Hepatocyte (in vitro differentiated cells): Measurements from ENCODE around the gene ZNF446. TPM values are rescaled to one million over a fixed set of nuclear protein-coding genes. Genes with fewer than 3 reads are reported as not detected.
A peak's percentile ranks its signal among the peaks of the same experiment; 100 is the strongest.

Source experiments
- DNase-seq: peaks from one replicate; pipeline ENCODE4 v3.0.0-alpha.2; 2016; ENCODE audit warnings: low spot score
- H2AFZ ChIP-seq: fragments of 200-600 bp; sonication (generic); 2 replicates; pipeline ENCODE4 v1.6.0; 2016; ENCODE audit warnings: antibody characterized with exemption, mild to moderate bottlenecking
- H3K27ac ChIP-seq: fragments of 200-600 bp; sonication (generic); 2 replicates; pipeline ENCODE4 v1.5.1; 2016; ENCODE audit warnings: mild to moderate bottlenecking
- H3K27me3 ChIP-seq: fragments of 200-600 bp; sonication (generic); 2 replicates; pipeline ENCODE4 v1.6.1; 2016
- H3K36me3 ChIP-seq: fragments of 200-600 bp; sonication (generic); replicated peaks from 2 replicates; pipeline ENCODE4 v1.5.1; 2016; ENCODE audit warnings: low read depth; ENCODE audit not compliant: insufficient read depth
- H3K4me1 ChIP-seq: fragments of 200-600 bp; sonication (generic); 2 replicates; pipeline ENCODE4 v1.5.1; 2016; ENCODE audit warnings: mild to moderate bottlenecking, moderate library complexity; ENCODE audit not compliant: insufficient read depth
- H3K4me2 ChIP-seq: fragments of 200-600 bp; sonication (generic); 2 replicates; pipeline ENCODE4 v1.6.0; 2016
- H3K4me3 ChIP-seq: fragments of 200-600 bp; sonication (generic); 2 replicates; pipeline ENCODE4 v1.5.1; 2016; ENCODE audit warnings: mild to moderate bottlenecking
- H3K79me2 ChIP-seq: fragments of 200-600 bp; sonication (generic); 2 replicates; pipeline ENCODE4 v1.6.0; 2017; ENCODE audit warnings: mild to moderate bottlenecking
- H3K9me2 ChIP-seq: fragments of 200-600 bp; sonication (generic); replicated peaks from 2 replicates; pipeline ENCODE4 v1.6.0; 2017; ENCODE audit warnings: mild to moderate bottlenecking; ENCODE audit not compliant: insufficient read depth
- H3K9me3 ChIP-seq: fragments of 200-600 bp; sonication (generic); 2 replicates; pipeline ENCODE4 v1.5.1; 2016; ENCODE audit warnings: low read depth, mild to moderate bottlenecking
- H4K20me1 ChIP-seq: fragments of 200-600 bp; sonication (generic); 2 replicates; pipeline ENCODE4 v1.6.0; 2016; ENCODE audit warnings: mild to moderate bottlenecking; ENCODE audit not compliant: insufficient read depth, poor library complexity, severe bottlenecking
- EZH2 ChIP-seq: fragments of 200-600 bp; sonication (generic); IDR thresholded peaks from 2 replicates; pipeline ENCODE4 v1.6.1; 2016; ENCODE audit warnings: antibody characterized with exemption, mild to moderate bottlenecking, borderline replicate concordance
- EZH2phosphoT487 ChIP-seq: fragments of 200-600 bp; sonication (generic); IDR thresholded peaks from one replicate; pipeline ENCODE4 v1.6.1; 2018; ENCODE audit warnings: antibody characterized with exemption, mild to moderate bottlenecking, low read depth, moderate library complexity; ENCODE audit not compliant: unreplicated experiment, severe bottlenecking
- WGBS: methylation state at CpG from one replicate; pipeline ENCODE4 v1.1.6; 2016; ENCODE audit warnings: low lambda C conversion rate; ENCODE audit errors: missing lambda C conversion rate; 5-methylcytosine and 5-hydroxymethylcytosine counted together
- polyA plus RNA-seq: library from polyadenylated mRNA; unstranded; fragments of >200 nt; fragmentation: Nextera tagmentation; extraction: Ambion mirVana; gene quantifications from 2 replicates; pipeline ENCODE4 v1.2.1, GENCODE V29; 2016
- total RNA-seq: library from RNA; depleted of rRNA; stranded (reverse); fragments of >200 nt; gene quantifications from 2 replicates; pipeline ENCODE4 v1.2.3, GENCODE V29; 2014
- TF ChIP-seq, protein P1 (sequence below): fragments of 200-600 bp; sonication (generic); IDR thresholded peaks from 2 replicates; pipeline ENCODE4 v1.5.1; 2016; ENCODE audit warnings: antibody characterized with exemption, mild to moderate bottlenecking; ENCODE audit not compliant: poor library complexity

The ZNF446 gene
- total and polyA plus RNA-seq, 2 experiments from 2014 or later: 13.8 to 20.5 TPM

DNA sequence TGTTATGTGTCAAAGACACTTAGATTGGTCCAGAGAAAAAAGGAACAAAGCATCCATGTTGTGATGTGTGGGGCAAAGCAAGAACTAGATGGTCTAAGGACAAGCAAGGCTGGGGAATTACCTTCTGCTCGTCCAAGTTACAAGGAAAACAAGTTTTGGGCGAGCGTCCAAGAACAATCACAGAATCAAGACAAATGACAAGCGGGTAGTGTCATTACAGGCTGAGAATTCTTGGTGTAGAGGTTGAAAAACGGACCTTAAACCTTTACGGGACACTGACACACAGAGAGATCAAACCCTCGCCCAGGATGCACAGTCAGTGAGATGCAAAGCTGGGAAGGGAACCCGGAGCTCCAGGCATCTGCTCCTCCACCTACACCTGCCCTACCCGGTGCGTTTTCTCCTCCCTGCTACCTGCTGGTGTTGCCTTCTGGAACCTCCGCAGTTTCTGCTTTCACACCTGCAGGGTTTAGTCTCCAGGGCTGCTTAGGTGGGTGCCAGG is 25.2 kb upstream of the ZNF446 start:
- Histone ChIP-seq H3K79me2 (no peaks in the 10 kb centered on the region), H3K27ac (no peak overlapping the region)
- 24% methylated on average over 11 of the region's 11 CpGs for WGBS

DNA sequence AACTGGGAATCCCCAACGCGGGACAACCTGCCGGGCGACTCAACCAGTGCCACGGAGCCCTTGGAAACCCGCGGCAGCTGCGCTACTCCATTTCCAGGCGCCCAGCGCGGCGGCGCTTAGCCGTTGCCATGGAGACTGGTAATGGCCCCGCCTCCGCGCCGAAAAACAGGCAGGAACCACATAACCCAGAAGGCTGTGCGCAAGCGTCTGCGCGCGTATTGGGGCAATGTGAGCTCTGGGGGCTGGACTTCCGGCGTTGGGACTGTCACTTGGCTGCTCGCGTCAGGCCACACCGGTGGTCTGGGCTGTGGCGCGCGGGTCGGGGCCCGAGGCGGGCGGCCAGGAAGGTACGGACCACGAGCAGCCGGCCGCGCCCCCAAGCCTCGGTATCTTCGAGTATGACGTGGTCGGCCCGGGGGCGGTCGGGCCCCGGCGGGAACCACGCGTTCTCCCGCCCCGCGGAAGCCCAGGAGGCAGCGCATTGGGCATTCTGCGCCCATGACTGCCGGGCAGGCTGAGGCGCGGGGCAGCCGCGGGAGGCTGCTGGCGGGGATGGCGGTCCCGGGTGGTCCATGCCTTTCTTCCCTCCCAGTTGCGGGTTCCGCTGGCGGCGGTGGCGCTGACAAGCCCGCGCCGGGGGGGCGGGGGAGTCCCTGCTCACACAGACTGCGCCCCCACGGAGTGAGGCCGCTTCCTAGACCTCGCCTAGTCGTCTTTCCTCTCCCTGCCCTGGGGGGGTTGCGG is 24.6 kb upstream of the ZNF446 start, which contains the start of gene ZNF324B:
Gene ZNF324B, plus strand, starts transcription at position 265 of the 744 bp plus-strand sequence. CDS start 2,080 bp downstream, outside the sequence.
- Histone ChIP-seq H3K79me2 (no peaks in the 10 kb centered on the region), H3K9me2 (no peaks in the 10 kb centered on the region), H3K4me1 (no peaks in the 10 kb centered on the region), H3K4me2 (peak within 1 kb of the TSS; percentile 87), H3K27me3 (no peaks in the 10 kb centered on the region), H4K20me1 (no peaks in the 10 kb centered on the region), H3K4me3 (peak within 1 kb of the TSS; percentile 57), H3K36me3 (no peaks in the 10 kb centered on the region), H3K27ac (no peak within 1 kb of the TSS), H2AFZ (peak within 1 kb of the TSS; percentile 81), H3K9me3 (no peaks in the 10 kb centered on the region)
- DNase-seq: peak; percentile 97
- WGBS: under 1% methylated on average over 70 of the region's 79 CpGs
- TF ChIP-seq EZH2phosphoT487: no peak
- TF ChIP-seq, protein P1, sequence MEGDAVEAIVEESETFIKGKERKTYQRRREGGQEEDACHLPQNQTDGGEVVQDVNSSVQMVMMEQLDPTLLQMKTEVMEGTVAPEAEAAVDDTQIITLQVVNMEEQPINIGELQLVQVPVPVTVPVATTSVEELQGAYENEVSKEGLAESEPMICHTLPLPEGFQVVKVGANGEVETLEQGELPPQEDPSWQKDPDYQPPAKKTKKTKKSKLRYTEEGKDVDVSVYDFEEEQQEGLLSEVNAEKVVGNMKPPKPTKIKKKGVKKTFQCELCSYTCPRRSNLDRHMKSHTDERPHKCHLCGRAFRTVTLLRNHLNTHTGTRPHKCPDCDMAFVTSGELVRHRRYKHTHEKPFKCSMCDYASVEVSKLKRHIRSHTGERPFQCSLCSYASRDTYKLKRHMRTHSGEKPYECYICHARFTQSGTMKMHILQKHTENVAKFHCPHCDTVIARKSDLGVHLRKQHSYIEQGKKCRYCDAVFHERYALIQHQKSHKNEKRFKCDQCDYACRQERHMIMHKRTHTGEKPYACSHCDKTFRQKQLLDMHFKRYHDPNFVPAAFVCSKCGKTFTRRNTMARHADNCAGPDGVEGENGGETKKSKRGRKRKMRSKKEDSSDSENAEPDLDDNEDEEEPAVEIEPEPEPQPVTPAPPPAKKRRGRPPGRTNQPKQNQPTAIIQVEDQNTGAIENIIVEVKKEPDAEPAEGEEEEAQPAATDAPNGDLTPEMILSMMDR: no peak

More for the DNA sequence above, 25.2 kb upstream of the ZNF446 start:
- H2AFZ ChIP-seq: peak overlapping the region; percentile 66
- TF ChIP-seq EZH2phosphoT487: no peak
- TF ChIP-seq, protein P1: no peak
- no peak for TF ChIP-seq EZH2
- DNase-seq: peak; percentile 24
- H3K27me3 ChIP-seq: no peaks in the 10 kb centered on the region
- H3K36me3 ChIP-seq: no peaks in the 10 kb centered on the region
- no peaks in the 10 kb centered on the region for H3K9me3 ChIP-seq
- peak overlapping the region; percentile 46 for H3K4me3 ChIP-seq
- H4K20me1 ChIP-seq: no peaks in the 10 kb centered on the region
- peak overlapping the region; percentile 87 for H3K4me2 ChIP-seq
- no peaks in the 10 kb centered on the region for H3K9me2 ChIP-seq
- no peaks in the 10 kb centered on the region for H3K4me1 ChIP-seq

DNA sequence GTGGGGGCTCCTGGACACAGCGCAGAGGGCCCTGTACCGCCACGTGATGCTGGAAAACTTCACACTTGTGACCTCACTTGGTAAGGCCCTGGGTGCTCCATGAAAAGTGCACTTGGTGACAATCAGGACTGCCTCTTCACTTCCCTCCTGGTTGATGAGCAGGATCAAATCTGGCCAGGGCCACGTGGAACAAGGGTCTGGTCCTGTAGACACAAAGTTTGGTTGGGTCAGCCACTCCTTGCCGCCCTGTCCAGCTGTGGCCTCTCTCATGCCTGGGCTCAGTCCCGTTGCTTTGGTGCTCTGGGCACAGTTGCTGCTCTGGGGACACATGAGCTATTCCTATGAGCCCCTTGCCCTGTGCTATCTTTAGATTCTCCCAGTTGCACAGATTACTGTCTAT is 22.4 kb upstream of the ZNF446 start:
- no peak overlapping the region for H3K4me3 ChIP-seq
- TF ChIP-seq EZH2 (no peak), EZH2phosphoT487 (no peak)
- TF ChIP-seq, protein P1: no peak
- H3K36me3 ChIP-seq: no peaks in the 10 kb centered on the region
- no peak overlapping the region for H3K27ac ChIP-seq
- H4K20me1 ChIP-seq: no peaks in the 10 kb centered on the region
- no peaks in the 10 kb centered on the region for H3K9me3 ChIP-seq
- H3K4me1 ChIP-seq: no peaks in the 10 kb centered on the region
- 94% methylated on average over 6 of the region's 6 CpGs for WGBS
- H3K27me3 ChIP-seq: no peaks in the 10 kb centered on the region
- no peak overlapping the region for H2AFZ ChIP-seq
- H3K9me2 ChIP-seq: no peaks in the 10 kb centered on the region
- H3K79me2 ChIP-seq: no peaks in the 10 kb centered on the region
- no peak overlapping the region for H3K4me2 ChIP-seq
- DNase-seq: no peak
